GM21723 (cell line): ENCODE results near the gene PLVAP.
A peak's percentile ranks its signal among the peaks of the same experiment; 100 is the strongest.

Experiments used
- ATAC-seq: cut with Tn5 transposase; IDR thresholded peaks from one replicate; pipeline ENCODE4 v1.9.1; 2021; ENCODE audit warnings: mild to moderate bottlenecking, moderate library complexity; ENCODE audit not compliant: unreplicated experiment

PLVAP gene

DNA sequence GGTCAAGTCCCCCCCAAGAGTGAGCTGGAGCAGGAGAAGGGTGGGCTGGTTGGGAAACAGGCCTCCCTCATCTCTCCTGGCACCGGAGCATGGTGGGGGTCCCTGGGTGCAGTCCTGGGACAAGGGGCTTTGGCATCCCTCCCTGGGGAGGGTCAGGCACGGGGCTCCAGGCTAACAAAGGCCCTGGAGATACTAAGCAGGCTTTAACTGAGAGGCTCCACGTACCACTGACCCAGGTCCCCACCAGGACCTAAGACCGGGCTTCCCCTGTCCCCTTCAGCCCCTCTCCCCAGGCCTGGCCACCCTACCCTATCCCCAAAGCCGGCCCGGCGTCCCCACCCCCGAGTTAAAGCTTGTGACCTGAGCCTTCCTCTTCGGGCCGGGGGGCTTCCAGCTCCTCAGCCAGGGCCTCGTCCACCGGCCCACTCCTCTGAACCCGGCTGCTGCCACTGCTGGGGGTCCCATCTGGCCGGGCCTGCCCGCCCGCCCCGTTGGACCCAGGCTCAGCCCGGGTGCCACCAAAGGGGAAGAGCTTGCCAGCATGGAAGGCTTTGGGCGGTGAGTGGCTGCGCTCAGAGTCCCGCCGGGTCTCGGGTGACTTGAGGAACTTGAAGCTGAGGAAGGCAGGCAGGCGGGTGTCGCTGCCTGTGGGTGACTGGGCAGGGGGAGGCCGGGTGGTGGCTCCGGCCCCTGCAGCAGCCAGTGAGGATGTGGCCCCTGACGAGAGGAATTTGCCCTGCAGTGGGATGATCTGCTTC, 52.6 kb downstream of the PLVAP start:
- ATAC-seq = no peak

GRCh38 chr19:17323964-17324332, 53.2 kb downstream of the PLVAP start:
- ATAC-seq = no peak

DNA sequence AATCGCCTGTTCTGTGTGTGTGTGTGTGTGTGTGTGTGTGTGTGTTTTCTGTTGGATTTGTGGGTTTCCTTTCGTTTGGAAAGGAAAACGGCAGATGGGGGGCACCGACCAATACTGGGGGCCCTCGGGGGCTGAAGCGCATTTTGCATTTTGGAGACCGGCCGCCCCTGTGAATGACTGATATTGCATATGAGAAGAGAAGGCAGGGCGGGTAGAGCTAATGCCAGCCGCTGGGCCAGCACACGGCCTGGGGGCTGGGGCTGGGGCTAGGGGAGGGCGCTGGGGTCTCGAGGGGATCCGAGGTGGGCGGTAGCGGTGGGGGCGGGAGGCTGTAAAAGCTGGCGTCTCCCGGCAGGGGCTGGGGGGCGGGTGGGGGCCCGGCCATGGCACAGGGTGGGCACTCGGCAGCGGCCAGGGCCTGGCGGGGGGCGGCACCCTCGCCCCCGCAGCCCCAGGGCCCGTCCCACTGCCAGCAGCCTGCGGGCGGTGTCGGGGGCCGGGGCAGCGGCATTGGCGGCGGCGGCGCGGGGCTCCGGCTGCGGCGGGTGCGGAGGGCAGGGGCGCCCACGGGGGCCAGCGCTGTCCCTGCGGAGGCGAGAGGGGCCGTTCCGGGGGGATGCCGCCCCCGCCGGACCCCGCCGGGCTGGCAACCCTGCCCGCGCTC, 53.7 kb downstream of the PLVAP start:
- ATAC-seq = no peak

DNA sequence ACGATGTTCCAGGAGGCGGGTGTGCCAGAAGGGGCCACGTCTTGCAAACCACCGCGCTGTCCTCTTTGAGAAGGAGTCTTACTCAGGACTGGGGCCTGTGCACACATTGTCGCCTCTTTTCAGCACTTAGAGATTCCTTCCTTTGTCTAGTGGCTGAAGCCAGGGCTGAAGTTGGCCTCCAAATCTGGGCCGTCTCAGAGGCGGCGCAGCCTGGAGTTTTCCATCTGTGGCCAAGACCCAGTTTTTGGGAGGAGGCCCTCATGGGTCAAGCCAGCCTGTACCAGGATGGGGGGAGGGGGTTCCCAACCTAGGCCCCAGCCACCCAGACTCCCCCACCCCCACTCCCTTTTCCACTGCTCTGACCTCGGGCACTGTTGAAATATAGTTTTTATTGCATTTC, 54.3 kb downstream of the PLVAP start:
- ATAC-seq = no peak

DNA sequence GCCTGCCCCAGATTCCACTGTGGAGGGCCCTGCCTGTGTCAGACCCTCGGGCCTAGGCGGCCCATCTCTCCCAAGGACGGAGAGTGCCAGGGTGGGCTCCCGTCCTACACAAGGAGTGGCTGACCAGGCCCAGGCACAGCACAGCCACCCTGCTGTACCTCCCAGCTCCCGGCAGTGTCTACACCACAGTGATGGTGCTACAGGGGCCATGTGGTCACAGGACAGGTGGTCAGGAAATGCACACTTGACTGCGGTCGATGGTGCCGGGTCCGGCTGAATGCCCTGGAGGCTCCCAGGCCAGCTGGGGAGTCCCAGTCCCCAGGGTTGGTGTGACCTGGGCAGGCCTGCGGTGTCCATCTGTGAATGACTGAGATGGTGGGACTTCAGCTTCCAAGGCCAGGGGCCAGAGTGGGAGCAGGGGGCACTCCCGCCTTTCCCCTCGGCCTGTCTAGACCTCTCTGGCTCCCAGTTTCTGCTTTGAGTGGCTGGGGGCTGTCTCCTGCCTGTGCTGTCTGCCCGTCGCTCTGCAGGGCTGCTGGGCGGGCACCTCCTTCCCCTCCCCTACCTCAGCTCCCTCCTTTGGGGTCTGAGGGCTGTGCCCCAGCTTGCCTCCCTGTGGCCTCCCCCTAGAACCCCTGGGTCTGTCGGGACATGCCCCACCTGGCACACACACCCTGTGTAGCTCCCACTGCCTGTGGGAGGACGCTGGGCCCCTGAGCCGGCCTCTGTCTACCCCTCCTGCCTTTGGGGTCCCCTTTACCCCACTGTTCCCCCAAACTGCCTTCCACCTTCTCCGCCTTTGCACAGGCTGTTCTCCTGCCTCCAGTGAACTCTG, 55.3 kb downstream of the PLVAP start:
- ATAC-seq = no peak

- ATAC-seq = no peak
Observed at GRCh38 chr19:17320435-17320834, 56.7 kb downstream of the PLVAP start.

GRCh38 chr19:17319473-17320238, 57.5 kb downstream of the PLVAP start:
- no peak for ATAC-seq

DNA sequence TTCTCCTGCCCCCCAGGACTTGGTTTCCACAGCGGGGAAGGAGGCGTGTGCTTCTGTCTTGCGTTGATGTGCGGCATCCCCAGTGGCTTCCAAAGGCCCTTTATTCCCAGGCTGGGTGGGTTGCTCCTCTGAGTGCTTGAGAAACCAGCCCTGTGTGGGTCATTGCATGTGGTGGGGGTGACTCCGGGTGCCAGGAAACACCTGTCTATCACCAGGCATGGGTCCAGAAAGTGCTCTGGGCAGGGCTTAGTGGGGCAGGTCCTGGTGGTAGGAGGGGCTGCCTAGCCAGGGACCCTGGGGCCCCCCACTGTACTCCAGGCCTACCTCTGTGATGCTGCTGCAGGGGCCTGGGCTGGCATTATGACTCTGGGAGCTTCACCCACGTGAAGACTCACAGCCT, 58.2 kb downstream of the PLVAP start:
- no peak for ATAC-seq

DNA sequence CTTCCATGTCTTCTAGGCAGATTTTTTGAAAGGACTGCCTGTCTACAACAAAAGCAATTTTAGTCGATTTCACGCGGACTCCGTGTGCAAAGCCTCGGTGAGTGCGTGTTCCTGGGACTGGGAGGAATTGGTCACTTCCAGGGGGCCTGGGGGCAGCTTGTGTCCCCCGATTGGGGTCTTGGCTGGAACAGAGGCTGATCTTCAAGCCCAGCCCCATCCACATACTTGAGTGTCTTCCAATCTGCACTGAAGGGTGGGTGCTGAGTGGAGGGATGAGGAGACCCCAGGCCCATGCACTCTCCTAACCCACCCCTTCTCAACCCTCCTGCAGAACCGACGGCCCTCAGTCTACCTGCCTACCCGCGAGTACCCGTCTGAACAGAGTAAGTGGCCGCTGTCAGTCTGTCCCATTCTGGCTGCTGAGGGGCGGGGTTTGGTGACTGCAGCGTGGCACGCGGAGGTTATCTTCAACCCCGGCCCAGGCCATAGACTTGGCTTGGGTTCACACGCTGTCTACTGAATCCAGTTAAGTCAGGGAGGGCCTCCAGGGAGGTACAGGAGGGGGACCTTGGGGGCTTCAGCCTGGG, 63.0 kb downstream of the PLVAP start:
- ATAC-seq = no peak

- ATAC-seq = no peak
Observed at GRCh38 chr19:17312189-17313113, 64.7 kb downstream of the PLVAP start.

GRCh38 chr19:17311455-17312188, 65.5 kb downstream of the PLVAP start:
- ATAC-seq = no peak

DNA sequence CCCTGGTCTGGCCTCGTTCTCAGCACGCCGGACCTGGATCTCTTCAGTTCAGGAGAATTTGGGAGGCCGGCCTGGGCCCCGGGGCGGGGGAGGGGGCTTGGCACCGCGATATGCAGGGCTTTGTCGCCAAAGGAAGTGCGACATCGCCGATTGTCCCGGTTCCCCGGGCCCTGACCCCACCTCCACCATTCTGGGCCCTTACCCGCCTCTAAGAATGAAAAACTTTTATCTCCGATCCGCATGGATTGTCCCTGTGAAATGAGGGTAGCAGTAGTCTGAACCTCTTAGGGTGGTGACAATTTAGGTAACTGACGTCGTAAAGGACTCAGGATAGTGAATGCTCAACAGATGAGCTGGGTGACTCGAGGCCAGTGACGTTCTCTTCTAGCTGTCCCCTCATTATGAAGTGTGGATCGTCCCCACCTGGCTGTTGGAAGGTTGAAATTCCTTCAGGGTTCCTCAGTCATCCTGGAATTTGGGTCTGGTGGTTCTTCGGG, 67.1 kb downstream of the PLVAP start:
- ATAC-seq = no peak

DNA sequence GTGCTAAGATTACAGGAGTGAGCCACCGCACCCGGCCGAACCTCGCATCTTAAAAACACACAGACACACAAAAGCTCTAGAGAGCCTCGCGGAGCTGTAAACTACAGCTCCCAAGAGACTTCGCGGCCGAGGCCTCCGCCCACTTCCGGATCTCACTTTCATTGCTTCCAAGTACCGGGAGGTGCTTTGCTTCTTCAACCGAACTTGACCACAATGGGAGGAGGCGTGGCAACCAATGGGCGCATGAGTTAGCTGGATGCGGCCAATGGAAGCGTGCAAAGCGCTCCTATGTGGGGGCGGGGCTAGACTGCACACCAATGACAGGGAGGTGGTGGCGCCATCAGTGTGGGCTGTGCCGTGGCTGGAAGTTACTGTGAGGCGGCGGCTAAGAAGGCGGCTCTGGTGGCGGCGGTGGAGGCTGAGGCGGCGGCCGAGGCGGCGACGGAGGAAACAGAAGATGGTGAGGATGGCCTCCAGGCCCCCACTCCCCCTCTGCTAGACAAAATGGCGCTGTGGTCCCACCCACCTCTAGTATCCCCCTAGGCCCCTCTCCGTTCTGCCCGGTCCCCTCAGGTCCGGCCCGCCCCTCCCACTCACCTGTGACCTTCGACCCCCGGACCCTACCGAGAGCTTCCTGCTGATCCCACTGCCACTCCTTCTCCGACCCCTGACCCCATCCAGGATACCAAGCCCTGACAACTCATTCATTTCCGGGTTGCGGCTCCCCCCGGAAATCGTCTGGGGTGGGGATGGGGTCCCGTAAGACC, 67.8 kb downstream of the PLVAP start, which contains the start of gene DDA1:
Gene DDA1 (plus strand): TSS at position 366 of the 767 bp plus-strand sequence. CDS start 92 bp downstream, at position 458.
- ATAC-seq = peak; percentile 52

- ATAC-seq = no peak
Observed at GRCh38 chr19:17307876-17308377, 69.2 kb downstream of the PLVAP start.

GRCh38 chr19:17306285-17306714, 70.8 kb downstream of the PLVAP start:
- ATAC-seq = no peak

DNA sequence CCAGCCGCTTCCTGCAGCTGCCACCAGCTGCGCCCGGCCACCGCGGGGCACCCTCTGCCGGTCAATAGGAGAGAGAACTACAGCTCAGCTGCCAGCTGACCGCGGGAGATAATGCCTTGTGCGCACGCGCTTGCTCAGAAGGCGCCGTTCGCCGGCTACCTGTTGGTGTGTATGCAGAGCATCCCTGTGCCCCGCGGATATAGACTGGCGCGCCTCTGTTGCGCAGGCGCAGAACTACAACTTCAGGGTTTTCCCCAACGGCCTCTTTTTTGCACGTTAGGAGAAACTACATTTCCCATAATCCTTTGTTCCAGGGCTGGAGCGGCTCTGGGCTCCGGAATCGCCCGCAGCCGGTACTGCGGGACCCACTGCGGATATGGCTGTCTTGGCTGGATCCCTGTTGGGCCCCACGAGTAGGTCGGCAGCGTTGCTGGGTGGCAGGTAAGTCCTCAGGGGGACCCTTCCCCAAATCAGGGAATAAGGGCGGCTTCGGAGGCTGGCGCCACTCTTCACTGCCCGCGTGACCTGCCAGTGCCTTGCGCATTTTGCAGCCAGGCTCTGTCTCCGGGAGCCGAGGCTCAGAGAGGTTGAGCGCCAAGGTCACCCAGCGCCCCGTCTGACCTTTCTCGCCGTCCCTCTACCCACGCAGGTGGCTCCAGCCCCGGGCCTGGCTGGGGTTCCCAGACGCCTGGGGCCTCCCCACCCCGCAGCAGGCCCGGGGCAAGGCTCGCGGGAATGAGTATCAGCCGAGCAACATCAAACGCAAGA, 71.4 kb downstream of the PLVAP start, which contains the start of gene MRPL34:
Gene MRPL34 (plus strand): TSS at position 356 of the 768 bp plus-strand sequence. CDS start 21 bp downstream, at position 377.
- ATAC-seq = peak; percentile 56

- ATAC-seq = no peak
Observed at GRCh38 chr19:17305216-17305516, 72.0 kb downstream of the PLVAP start.
